ENCODE data around the gene CKS1B. TPM values are rescaled to one million over a fixed set of nuclear protein-coding genes. Genes with fewer than 3 reads are reported as not detected.

CKS1B gene
- total RNA-seq, 1 experiment from 2014 or later = 400 TPM

DNA sequence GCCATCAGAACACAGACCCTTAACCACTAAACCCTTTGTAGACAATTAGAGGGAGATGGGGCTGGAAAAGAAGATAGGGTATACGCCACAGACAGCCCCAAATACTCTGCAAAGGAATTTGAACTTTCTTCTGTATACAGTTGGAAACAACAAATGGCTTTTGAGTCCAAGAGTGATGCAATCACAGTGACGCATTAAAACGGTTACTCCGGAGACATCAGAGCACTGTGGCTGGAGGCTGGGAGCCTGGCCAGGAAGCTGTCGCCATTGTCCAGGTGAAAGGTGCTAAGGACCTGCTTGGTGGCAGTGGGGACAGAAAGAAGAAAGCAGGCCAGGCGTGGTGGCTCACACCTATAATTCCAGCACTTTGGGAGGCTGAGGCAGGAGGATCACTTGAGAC is 12.8 kb downstream of the CKS1B start:
- DNase-seq (ENCODE audit: low read depth) = no peak

- DNase-seq (ENCODE audit: low read depth) = no peak
Measured at GRCh38 chr1:154988058-154988954, 13.8 kb downstream of the CKS1B start.

DNA sequence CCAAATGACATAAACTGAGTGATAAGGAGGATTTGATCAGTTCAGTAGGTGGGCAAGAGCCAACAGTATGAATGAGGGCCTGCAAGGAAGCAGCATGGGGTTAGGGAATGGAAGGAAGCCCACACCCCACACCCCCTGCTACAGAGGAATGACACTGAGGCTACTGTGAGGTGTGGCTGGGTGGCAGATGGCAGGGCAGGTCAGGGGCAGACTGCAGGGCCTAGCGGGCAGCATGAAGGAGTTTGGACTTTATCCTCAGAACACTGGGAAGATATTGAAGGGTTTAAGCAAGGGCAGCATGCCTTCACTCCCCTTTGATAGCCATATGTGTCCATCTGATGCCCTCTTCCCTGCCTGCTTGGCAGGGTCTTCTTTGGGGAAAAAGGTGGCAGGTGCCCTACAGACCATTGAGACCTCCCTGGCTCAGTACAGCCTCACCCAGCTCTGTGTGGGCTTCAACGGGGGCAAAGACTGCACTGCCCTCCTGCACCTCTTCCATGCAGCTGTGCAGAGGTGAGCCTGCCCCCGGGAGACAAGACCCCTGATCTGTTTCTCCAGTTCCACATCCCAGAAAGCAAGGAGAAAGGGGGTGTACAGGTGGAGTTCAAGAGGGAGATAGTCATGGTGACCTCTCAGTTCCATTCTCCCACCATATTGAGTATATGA is 14.8 kb downstream of the CKS1B start:
- DNase-seq (ENCODE audit: low read depth) = no peak

- no peak for DNase-seq (ENCODE audit: low read depth)
Measured at GRCh38 chr1:154990276-154990675, 15.8 kb downstream of the CKS1B start.

GRCh38 chr1:154992721-154993571 is 18.5 kb downstream of the CKS1B start:
- DNase-seq (ENCODE audit: low read depth) = no peak

GRCh38 chr1:154993572-154994268 is 19.2 kb downstream of the CKS1B start, which contains the start of gene LENEP:
Gene LENEP, plus strand, starts transcription at chr1:154993586. Its CDS starts 22 bp downstream, at chr1:154993608.
- DNase-seq (ENCODE audit: low read depth) = no peak

DNA sequence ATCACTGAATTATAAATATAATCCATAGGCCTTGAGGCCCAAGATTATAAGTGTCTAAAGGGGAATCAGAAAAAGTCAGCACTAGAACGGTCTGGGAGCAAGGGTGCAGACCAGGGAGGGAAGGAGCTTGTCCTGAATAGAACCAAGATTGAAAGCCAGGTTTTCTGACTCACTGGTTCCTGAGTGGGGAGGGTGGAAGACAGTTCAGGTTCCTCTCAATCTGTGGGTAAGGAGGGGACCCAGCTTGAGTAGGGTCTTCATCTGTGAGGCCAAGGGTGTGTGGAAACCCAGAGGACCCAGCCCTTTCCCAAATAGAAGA is 19.7 kb downstream of the CKS1B start:
- no peak for DNase-seq (ENCODE audit: low read depth)

DNA sequence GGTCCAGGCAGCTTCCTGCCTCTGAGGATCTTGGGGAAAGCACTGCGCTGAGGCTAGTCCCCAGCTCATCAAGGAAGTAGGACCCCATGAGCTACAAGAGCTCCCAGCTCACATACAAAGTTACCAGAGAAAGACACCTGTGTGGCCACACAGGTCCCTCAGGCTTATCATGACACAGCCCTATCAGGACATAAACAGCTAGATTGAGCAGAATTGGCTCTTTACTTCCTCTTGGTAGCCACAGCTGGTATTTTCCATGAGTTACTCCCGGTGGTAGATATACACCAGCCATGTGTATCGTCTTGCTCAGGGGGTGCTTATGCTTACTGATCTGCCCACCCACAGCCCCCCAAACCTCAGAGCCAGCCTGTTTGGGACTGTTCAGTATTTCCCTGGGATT is 20.1 kb downstream of the CKS1B start:
- no peak for DNase-seq (ENCODE audit: low read depth)

- DNase-seq (ENCODE audit: low read depth) = peak; percentile 71
Measured at GRCh38 chr1:154995301-154995983, 21.0 kb downstream of the CKS1B start.

DNA sequence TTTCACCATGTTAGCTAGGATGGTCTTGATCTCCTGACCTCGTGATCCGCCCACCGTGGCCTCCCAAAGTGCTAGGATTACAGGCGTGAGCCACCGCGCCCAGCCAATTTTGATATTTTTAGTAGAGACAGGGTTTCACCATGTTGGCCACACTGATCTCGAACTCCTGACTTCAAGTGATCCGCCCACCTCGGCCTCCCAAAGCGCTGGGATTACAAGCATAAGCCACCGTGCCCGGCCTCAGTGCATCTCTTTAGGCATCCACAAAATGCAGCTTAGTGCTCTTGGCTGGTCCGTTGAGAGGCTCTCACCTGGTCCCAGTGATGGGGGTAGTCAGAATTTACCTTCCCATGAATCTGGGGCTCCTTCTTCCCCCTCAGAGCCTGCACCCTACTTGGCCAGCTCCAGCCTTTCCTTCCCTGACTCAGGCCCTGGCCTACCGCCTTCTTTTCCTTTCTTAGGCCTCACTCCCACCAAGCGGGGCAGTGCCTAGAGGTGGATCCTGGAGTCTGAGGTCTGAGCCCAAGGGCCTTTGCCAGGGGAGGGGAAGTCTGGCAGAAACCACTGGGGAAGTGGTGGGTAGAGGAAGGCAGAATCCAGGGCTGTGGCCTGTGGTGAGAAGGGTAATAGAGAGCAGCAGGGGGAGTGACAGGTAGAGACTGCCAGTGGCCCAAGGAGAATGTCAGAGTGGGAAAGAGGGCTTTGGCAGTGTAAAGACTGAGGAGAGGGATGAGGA is 22.7 kb downstream of the CKS1B start:
- DNase-seq (ENCODE audit: low read depth) = no peak

DNA sequence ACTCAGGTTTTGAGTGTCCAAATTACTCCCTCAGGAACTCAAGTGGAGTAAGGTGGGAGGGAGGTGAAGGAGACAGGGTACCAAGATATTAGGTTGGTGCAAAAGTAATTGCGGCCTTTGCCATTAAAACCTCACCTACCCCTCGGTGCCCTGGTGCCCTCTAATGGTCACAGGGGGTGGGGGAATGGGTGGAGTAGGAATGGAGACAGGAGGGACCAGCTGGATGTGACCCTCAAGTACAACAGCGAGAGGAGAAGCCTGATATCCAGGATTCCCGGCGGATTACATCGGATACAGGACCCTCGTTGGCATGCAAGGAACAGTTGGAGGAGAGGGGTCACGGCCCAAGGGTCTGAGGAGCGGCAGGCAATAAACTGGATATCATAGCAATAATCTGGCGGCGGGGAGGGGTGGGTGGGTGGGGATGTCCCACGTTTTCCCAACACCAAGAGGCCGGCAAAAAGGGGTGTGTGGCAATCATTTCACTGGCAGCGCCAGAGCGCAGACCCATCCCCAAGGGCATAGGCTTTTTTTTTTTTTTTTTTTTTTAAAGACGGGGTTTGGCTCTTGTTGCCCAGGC is 23.8 kb downstream of the CKS1B start:
- DNase-seq (ENCODE audit: low read depth) = no peak

- peak; percentile 62 for DNase-seq (ENCODE audit: low read depth)
Measured at GRCh38 chr1:154998818-154999570, 24.5 kb downstream of the CKS1B start.

GRCh38 chr1:154999571-155000410 is 25.3 kb downstream of the CKS1B start:
- no peak for DNase-seq (ENCODE audit: low read depth)

GRCh38 chr1:155000411-155000725 is 25.9 kb downstream of the CKS1B start:
- no peak for DNase-seq (ENCODE audit: low read depth)

- peak; percentile 84 for DNase-seq (ENCODE audit: low read depth)
Measured at GRCh38 chr1:155000726-155001424, 26.4 kb downstream of the CKS1B start.

DNA sequence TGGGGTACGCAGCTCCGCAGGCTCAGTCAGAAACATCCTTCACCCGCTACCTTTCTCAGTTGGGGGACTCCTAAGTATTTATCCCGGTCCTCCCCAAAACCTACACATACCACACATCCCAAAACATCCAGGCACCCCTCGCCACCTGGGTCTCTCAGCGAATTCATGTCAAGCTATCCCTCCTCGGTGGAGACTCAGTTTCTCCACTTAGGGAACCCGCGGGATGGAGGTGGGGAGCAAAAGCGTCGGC is 26.9 kb downstream of the CKS1B start:
- DNase-seq (ENCODE audit: low read depth) = no peak

GRCh38 chr1:155001675-155002463 is 27.4 kb downstream of the CKS1B start:
- DNase-seq (ENCODE audit: low read depth) = peak; percentile 97
